Muscle of arm (tissue), 12 donors: ENCODE results near the gene MAPK6. TPM values are rescaled to one million over a fixed set of nuclear protein-coding genes. Genes with fewer than 3 reads are reported as not detected.

Experiments used
- DNase-seq: peaks from one replicate; pipeline ENCODE4 v3.0.0-alpha.2; 2013
- polyA plus RNA-seq, 12 donors: library from polyadenylated mRNA; unstranded; fragments of 120-200 nt; gene quantifications; one replicate each; pipeline ENCODE4 v1.2.1, GENCODE V29; 2013; ENCODE audit not compliant: insufficient read length in 12 of 12

MAPK6 gene
- polyA plus RNA-seq, 12 donors = 22.2 to 32.6 (median 30.7) TPM; not detected in 1

- DNase-seq = no peak
Measured at GRCh38 chr15:52101542-52102323, 82.7 kb downstream of the MAPK6 start.

GRCh38 chr15:52102463-52102862 is 83.4 kb downstream of the MAPK6 start:
- DNase-seq = no peak

- DNase-seq = no peak
Measured at GRCh38 chr15:52103217-52104207, 84.5 kb downstream of the MAPK6 start.

- DNase-seq = no peak
Measured at GRCh38 chr15:52104532-52105004, 85.5 kb downstream of the MAPK6 start.

GRCh38 chr15:52105846-52106245 is 86.8 kb downstream of the MAPK6 start:
- DNase-seq = no peak

- no peak for DNase-seq
Measured at GRCh38 chr15:52106641-52107040, 87.6 kb downstream of the MAPK6 start.

GRCh38 chr15:52107238-52107637 is 88.2 kb downstream of the MAPK6 start:
- no peak for DNase-seq

GRCh38 chr15:52109559-52110451 is 90.8 kb downstream of the MAPK6 start:
- no peak for DNase-seq

- DNase-seq = no peak
Measured at GRCh38 chr15:52111517-52112202, 92.6 kb downstream of the MAPK6 start.

- no peak for DNase-seq
Measured at GRCh38 chr15:52112203-52112750, 93.3 kb downstream of the MAPK6 start.

- DNase-seq = no peak
Measured at GRCh38 chr15:52113235-52113634, 94.2 kb downstream of the MAPK6 start.

- DNase-seq = no peak
Measured at GRCh38 chr15:52113708-52114107, 94.7 kb downstream of the MAPK6 start.

- no peak for DNase-seq
Measured at GRCh38 chr15:52114261-52115055, 95.4 kb downstream of the MAPK6 start.

GRCh38 chr15:52115598-52116427 is 96.8 kb downstream of the MAPK6 start:
- DNase-seq = no peak
